ENCODE measurements around the gene ZNF442.
"Not testable (repeated sequence)": the region's sequence is repeated elsewhere in the genome, so short reads cannot be mapped to it uniquely, and the experiment has no call there.

ZNF442 gene

GRCh38 chr19:12331211-12331941, 34.1 kb downstream of the ZNF442 start:
- peak; percentile 46 to 89 for DNase-seq (ENCODE audit: extremely low read depth in 1 of 2, low read depth in 1 of 2)

- DNase-seq (ENCODE audit: extremely low read depth in 1 of 2, low read depth in 1 of 2) = no peak
These were observed 35.1 kb downstream of the ZNF442 start for GRCh38 chr19:12330340-12330739.

- no peak for DNase-seq (ENCODE audit: extremely low read depth in 1 of 2, low read depth in 1 of 2)
These were observed 39.8 kb downstream of the ZNF442 start for GRCh38 chr19:12325690-12326089.

- DNase-seq (ENCODE audit: extremely low read depth in 1 of 2, low read depth in 1 of 2) = no peak
These were observed 46.6 kb downstream of the ZNF442 start for GRCh38 chr19:12318782-12319413.

GRCh38 chr19:12314553-12314952, 50.9 kb downstream of the ZNF442 start:
- DNase-seq (ENCODE audit: extremely low read depth in 1 of 2, low read depth in 1 of 2) = no peak

DNA sequence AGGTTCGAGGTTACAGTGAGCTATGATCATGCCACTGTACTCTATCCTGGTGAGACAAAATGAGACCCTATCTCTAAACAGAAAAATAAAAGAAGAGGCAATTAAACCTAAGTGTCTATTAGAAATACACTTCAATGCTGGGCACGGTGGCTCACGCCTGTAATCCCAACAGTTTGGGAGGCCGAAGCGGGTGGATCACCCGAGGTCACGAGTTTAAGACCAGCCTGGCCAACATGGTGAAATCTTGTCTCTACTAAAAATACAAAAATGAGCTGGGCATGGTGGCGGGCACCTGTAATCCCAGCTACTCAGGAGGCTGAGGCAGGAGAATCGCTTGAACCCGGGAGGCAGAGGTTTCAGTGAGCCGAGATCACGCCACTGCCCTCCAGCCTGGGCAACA, 56.6 kb downstream of the ZNF442 start:
- DNase-seq (ENCODE audit: extremely low read depth in 1 of 2, low read depth in 1 of 2) = not testable (repeated sequence)
